SK-N-MC (cell line): Measurements from ENCODE around the gene GPC6.
A peak's percentile ranks its signal among the peaks of the same experiment; 100 is the strongest.

Source experiments
- DNase-seq: peaks from one replicate; pipeline ENCODE4 v3.0.0-alpha.2; 2011; ENCODE audit warnings: low read depth, low spot score
- H3K27ac ChIP-seq: fragments of 200-600 bp; sonication (generic); 2 replicates; pipeline ENCODE4 v1.5.1; 2016; ENCODE audit warnings: mixed run types
- H3K36me3 ChIP-seq: fragments of 200-600 bp; sonication (generic); 2 replicates; pipeline ENCODE4 v1.6.1; 2017; ENCODE audit warnings: antibody characterized with exemption, low read length, mixed read lengths; ENCODE audit not compliant: insufficient read depth
- H3K4me3 ChIP-seq: fragments of 200-600 bp; sonication (generic); 2 replicates; pipeline ENCODE4 v1.5.1; 2016
- H3K9ac ChIP-seq: fragments of 200-600 bp; sonication (generic); 2 replicates; pipeline ENCODE4 v1.8.0; 2017; ENCODE audit warnings: mixed run types, mixed read lengths; ENCODE audit not compliant: insufficient read length
- H3K9me3 ChIP-seq: fragments of 200-600 bp; sonication (generic); 2 replicates; pipeline ENCODE4 v1.6.1; 2017; ENCODE audit warnings: low read depth, mild to moderate bottlenecking, antibody characterized with exemption, low read length, moderate library complexity, mixed read lengths
- EZH2 ChIP-seq: fragments of 200-600 bp; sonication (generic); IDR thresholded peaks from one replicate; pipeline ENCODE4 v1.6.1; 2017; ENCODE audit warnings: antibody characterized with exemption
- FOXP2 ChIP-seq: optimal IDR thresholded peaks from 2 replicates; pipeline ENCODE3; 2011; ENCODE audit warnings: mild to moderate bottlenecking, moderate library complexity; ENCODE audit not compliant: insufficient read depth; ENCODE audit errors: extremely low read length, control extremely low read depth
- POLR2AphosphoS5 ChIP-seq: IDR thresholded peaks from 2 replicates; pipeline ENCODE4 v1.6.1; 2012; ENCODE audit warnings: mild to moderate bottlenecking, low read depth, low read length, borderline replicate concordance

GPC6 gene

GRCh38 chr13:94246495-94246894 is 1019.9 kb downstream of the GPC6 start:
- no peak overlapping the region for H3K9ac ChIP-seq
- no peak overlapping the region for H3K27ac ChIP-seq

GRCh38 chr13:94247890-94248289 is 1021.3 kb downstream of the GPC6 start:
- TF ChIP-seq POLR2AphosphoS5 (no peak), FOXP2 (no peak), EZH2 (no peak)
- no peak overlapping the region for H3K4me3 ChIP-seq
- H3K9ac ChIP-seq: no peak overlapping the region
- no peak for DNase-seq
- H3K27ac ChIP-seq: no peak overlapping the region
- H3K36me3 ChIP-seq: no peaks in the 10 kb centered on the region
- H3K9me3 ChIP-seq: peaks cover 5% of the 10 kb centered on the region; the same call in 1 of the 2 replicates

More at GRCh38 chr13:94246495-94246894, 1019.9 kb downstream of the GPC6 start:
- no peak overlapping the region for H3K4me3 ChIP-seq
- peaks cover 5% of the 10 kb centered on the region; the same call in 1 of the 2 replicates for H3K9me3 ChIP-seq
- no peak for DNase-seq
- no peaks in the 10 kb centered on the region for H3K36me3 ChIP-seq
- TF ChIP-seq POLR2AphosphoS5 (no peak), FOXP2 (no peak), EZH2 (no peak)

- H3K9me3 ChIP-seq: peaks cover 5% of the 10 kb centered on the region; the same call in 1 of the 2 replicates
- H3K36me3 ChIP-seq: no peaks in the 10 kb centered on the region
- no peak for DNase-seq
- no peak overlapping the region for H3K27ac ChIP-seq
- TF ChIP-seq EZH2 (no peak), FOXP2 (no peak)
- no peak overlapping the region for H3K9ac ChIP-seq
- no peak overlapping the region for H3K4me3 ChIP-seq
These were observed 1022.0 kb downstream of the GPC6 start for GRCh38 chr13:94248454-94249228.

GRCh38 chr13:94249512-94249911 is 1022.9 kb downstream of the GPC6 start:
- TF ChIP-seq POLR2AphosphoS5 (no peak), EZH2 (no peak), FOXP2 (no peak)
- peaks cover 5% of the 10 kb centered on the region; the same call in 1 of the 2 replicates for H3K9me3 ChIP-seq
- H3K4me3 ChIP-seq: no peak overlapping the region
- no peak overlapping the region for H3K9ac ChIP-seq
- H3K36me3 ChIP-seq: no peaks in the 10 kb centered on the region
- no peak overlapping the region for H3K27ac ChIP-seq
- no peak for DNase-seq

- no peaks in the 10 kb centered on the region for H3K36me3 ChIP-seq
- no peak for DNase-seq
- no peak overlapping the region for H3K9ac ChIP-seq
- H3K9me3 ChIP-seq: no peaks in the 10 kb centered on the region
- H3K4me3 ChIP-seq: peak overlapping the region; percentile 29
- no peak for TF ChIP-seq FOXP2
- peak overlapping the region; percentile 64; the same call in 1 of the 2 replicates for H3K27ac ChIP-seq
These were observed 1025.4 kb downstream of the GPC6 start for GRCh38 chr13:94251831-94252608.

- TF ChIP-seq FOXP2 (no peak), POLR2AphosphoS5 (no peak), EZH2 (no peak)
- no peak overlapping the region for H3K4me3 ChIP-seq
- no peak overlapping the region for H3K27ac ChIP-seq
- no peak overlapping the region for H3K9ac ChIP-seq
- no peak for DNase-seq
- no peaks in the 10 kb centered on the region for H3K9me3 ChIP-seq
- no peaks in the 10 kb centered on the region for H3K36me3 ChIP-seq
These were observed 1028.1 kb downstream of the GPC6 start for GRCh38 chr13:94254737-94255136.

- no peaks in the 10 kb centered on the region for H3K36me3 ChIP-seq
- DNase-seq: no peak
These were observed 1030.1 kb downstream of the GPC6 start for GRCh38 chr13:94256721-94257120.

GRCh38 chr13:94259984-94260383 is 1033.4 kb downstream of the GPC6 start:
- H3K9ac ChIP-seq: no peak overlapping the region
- no peak for TF ChIP-seq POLR2AphosphoS5
- no peak for TF ChIP-seq FOXP2
- TF ChIP-seq EZH2: no peak

More at GRCh38 chr13:94256721-94257120, 1030.1 kb downstream of the GPC6 start:
- H3K9ac ChIP-seq: no peak overlapping the region
- no peaks in the 10 kb centered on the region for H3K9me3 ChIP-seq
- no peak for TF ChIP-seq EZH2
- H3K27ac ChIP-seq: no peak overlapping the region
- H3K4me3 ChIP-seq: no peak overlapping the region

More at GRCh38 chr13:94259984-94260383, 1033.4 kb downstream of the GPC6 start:
- Histone ChIP-seq H3K36me3 (no peaks in the 10 kb centered on the region), H3K9me3 (no peaks in the 10 kb centered on the region), H3K27ac (no peak overlapping the region), H3K4me3 (no peak overlapping the region)
- DNase-seq: no peak
